RWPE1 (cell line): ENCODE measurements around the gene VCL.

Source experiments
- CTCF ChIA-PET: fragments of 350-600 bp; sonication (Branson Sonifier 250); formaldehyde crosslinking; extraction: SDS; loops from one replicate; lab custom pipeline; 2021; lab: Yijun Ruan, JAX
- POLR2A ChIA-PET: fragments of 400-600 bp; formaldehyde crosslinking; extraction: SDS; loops from one replicate; lab custom pipeline; 2020; ENCODE audit warnings: antibody characterized with exemption; ENCODE audit not compliant: low non-redundant PET; lab: Yijun Ruan, JAX
- DNase-seq: peaks from one replicate; pipeline ENCODE4 v3.0.0; 2012; ENCODE audit warnings: low spot score
- H3K27ac ChIP-seq: fragments of 450-650 bp; 2 replicates; pipeline ENCODE4 v1.5.1; 2017
- CTCF ChIP-seq: fragments of 450-650 bp; conservative IDR thresholded peaks from 2 replicates; pipeline ENCODE4 v1.5.1; 2017; ENCODE audit warnings: low read depth, mild to moderate bottlenecking

Gene VCL

GRCh38 chr10:74076961-74077360 is 79.0 kb downstream of the VCL start:
- no peak for DNase-seq
- H3K27ac ChIP-seq = no peak overlapping the region
- no peak for TF ChIP-seq CTCF
- ChIA-PET POLR2A (no interaction called here), CTCF (interaction anchor here (0.6 to 1.1 kb wide), 4 partner anchors 16 to 193 kb away, joined by 3 to 4 read pairs (median 3); no protein-coding TSS in a partner anchor)

- no peak for DNase-seq
- no peak for TF ChIP-seq CTCF
- ChIA-PET POLR2A (no interaction called here), CTCF (interaction anchor here (0.6 to 1.1 kb wide), 2 partner anchors 26 to 194 kb away, joined by 3 to 4 read pairs; no protein-coding TSS in a partner anchor)
- no peak overlapping the region for H3K27ac ChIP-seq
These were observed 79.5 kb downstream of the VCL start for GRCh38 chr10:74077416-74077815.

- CTCF ChIA-PET = interaction anchor here (0.6 kb wide), 1 partner anchor 25 kb away, joined by 4 read pairs; no protein-coding TSS in a partner anchor
- no peak overlapping the region for H3K27ac ChIP-seq
- TF ChIP-seq CTCF = no peak
- no peak for DNase-seq
- POLR2A ChIA-PET = no interaction called here
These were observed 80.1 kb downstream of the VCL start for GRCh38 chr10:74078037-74078436.

GRCh38 chr10:74079028-74079935 is 81.4 kb downstream of the VCL start:
- ChIA-PET CTCF (interaction anchor here (0.6 to 1.2 kb wide), 6 partner anchors 16 to 808 kb away, joined by 3 to 4 read pairs (median 3); no protein-coding TSS in a partner anchor), POLR2A (no interaction called here)
- no peak for TF ChIP-seq CTCF
- H3K27ac ChIP-seq = no peak overlapping the region
- DNase-seq = no peak

- ChIA-PET POLR2A (no interaction called here), CTCF (interaction anchor here (0.7 to 1.4 kb wide), 6 partner anchors 15 to 230 kb away, joined by 3 to 7 read pairs (median 4); no protein-coding TSS in a partner anchor)
- no peak for TF ChIP-seq CTCF
- no peak overlapping the region for H3K27ac ChIP-seq
- DNase-seq = peak; percentile 55
These were observed 82.1 kb downstream of the VCL start for GRCh38 chr10:74079936-74080590.

- no peak overlapping the region for H3K27ac ChIP-seq
- ChIA-PET CTCF (interaction anchor here (0.5 to 1.6 kb wide), 33 partner anchors 9 to 693 kb away, joined by 3 to 15 read pairs (median 4); no protein-coding TSS in a partner anchor), POLR2A (no interaction called here)
- peak; percentile 84 for DNase-seq
- TF ChIP-seq CTCF = peak; percentile 89
These were observed 83.4 kb downstream of the VCL start for GRCh38 chr10:74081192-74081803.
